ENCODE results near the gene ZDHHC14. TPM values are rescaled to one million over a fixed set of nuclear protein-coding genes. Genes with fewer than 3 reads are reported as not detected.

ZDHHC14 gene
- total RNA-seq, 3 donors from 2014 or later, result 4.8 to 9.8 (median 8.5) TPM

- no peak overlapping the region for H3K27ac ChIP-seq
- H3K27me3 ChIP-seq, result no peaks in the 10 kb centered on the region
- no peaks in the 10 kb centered on the region for H3K36me3 ChIP-seq
- intact Hi-C loops (cut with DNase I; ENCODE audit: low total_unique reads), result no loop called here
- DNase-seq (ENCODE audit: low spot score in 2 of 2), result no peak
- H3K4me3 ChIP-seq, result no peak overlapping the region
- no peak for TF ChIP-seq CTCF (IDR thresholded peaks at IDR 0.05)
- TF ChIP-seq POLR2AphosphoS5 (IDR thresholded peaks at IDR 0.05), result no peak
- no peak for TF ChIP-seq POLR2A (IDR thresholded peaks at IDR 0.05)
- no peaks in the 10 kb centered on the region for H3K4me1 ChIP-seq
- H3K9me3 ChIP-seq, result no peaks in the 10 kb centered on the region
Measured at GRCh38 chr6:157637941-157638662, 257.1 kb downstream of the ZDHHC14 start.

- Histone ChIP-seq H3K27me3 (no peaks in the 10 kb centered on the region), H3K36me3 (no peaks in the 10 kb centered on the region), H3K4me1 (no peaks in the 10 kb centered on the region), H3K27ac (no peak overlapping the region), H3K9me3 (no peaks in the 10 kb centered on the region), H3K4me3 (no peak overlapping the region)
- no peak for DNase-seq (ENCODE audit: low spot score in 2 of 2)
- intact Hi-C loops (cut with DNase I; ENCODE audit: low total_unique reads), result no loop called here
- TF ChIP-seq POLR2A (IDR thresholded peaks at IDR 0.05) (no peak), POLR2AphosphoS5 (IDR thresholded peaks at IDR 0.05) (no peak), CTCF (IDR thresholded peaks at IDR 0.05) (no peak)
Measured at GRCh38 chr6:157638779-157639178, 257.8 kb downstream of the ZDHHC14 start.

GRCh38 chr6:157640746-157641451, 259.9 kb downstream of the ZDHHC14 start:
- no peak for TF ChIP-seq POLR2AphosphoS5 (IDR thresholded peaks at IDR 0.05)
- TF ChIP-seq POLR2A (IDR thresholded peaks at IDR 0.05), result no peak
- TF ChIP-seq CTCF (IDR thresholded peaks at IDR 0.05), result no peak
- intact Hi-C loops (cut with DNase I; ENCODE audit: low total_unique reads), result no loop called here

GRCh38 chr6:157641837-157642236, 260.8 kb downstream of the ZDHHC14 start:
- H3K36me3 ChIP-seq, result no peaks in the 10 kb centered on the region
- DNase-seq (ENCODE audit: low spot score in 2 of 2), result no peak
- no peak for TF ChIP-seq POLR2A (IDR thresholded peaks at IDR 0.05)
- no peak for TF ChIP-seq CTCF (IDR thresholded peaks at IDR 0.05)
- TF ChIP-seq POLR2AphosphoS5 (IDR thresholded peaks at IDR 0.05), result no peak
- H3K27ac ChIP-seq, result no peak overlapping the region
- intact Hi-C loops (cut with DNase I; ENCODE audit: low total_unique reads), result no loop called here
- H3K4me3 ChIP-seq, result no peak overlapping the region
- no peaks in the 10 kb centered on the region for H3K27me3 ChIP-seq
- no peaks in the 10 kb centered on the region for H3K4me1 ChIP-seq
- no peaks in the 10 kb centered on the region for H3K9me3 ChIP-seq

More at GRCh38 chr6:157640746-157641451, 259.9 kb downstream of the ZDHHC14 start:
- Histone ChIP-seq H3K36me3 (no peaks in the 10 kb centered on the region), H3K27ac (no peak overlapping the region), H3K9me3 (no peaks in the 10 kb centered on the region), H3K4me3 (no peak overlapping the region), H3K4me1 (no peaks in the 10 kb centered on the region), H3K27me3 (no peaks in the 10 kb centered on the region)
- DNase-seq (ENCODE audit: low spot score in 2 of 2), result no peak

GRCh38 chr6:157642736-157643135, 261.7 kb downstream of the ZDHHC14 start:
- Histone ChIP-seq H3K4me1 (no peaks in the 10 kb centered on the region), H3K27ac (no peak overlapping the region), H3K27me3 (no peaks in the 10 kb centered on the region), H3K4me3 (no peak overlapping the region), H3K9me3 (no peaks in the 10 kb centered on the region), H3K36me3 (no peaks in the 10 kb centered on the region)
- no peak for TF ChIP-seq POLR2AphosphoS5 (IDR thresholded peaks at IDR 0.05)
- no peak for TF ChIP-seq CTCF (IDR thresholded peaks at IDR 0.05)
- DNase-seq (ENCODE audit: low spot score in 2 of 2), result peak in 1 of 2 donors; percentile 25
- intact Hi-C loops (cut with DNase I; ENCODE audit: low total_unique reads), result no loop called here
